A549 treated with CpdA at 1 μM for 4 hours (cell line): ENCODE measurements around the gene MED25. TPM values are rescaled to one million over a fixed set of nuclear protein-coding genes. Genes with fewer than 3 reads are reported as not detected.

Experiments
- total RNA-seq: library from RNA; stranded (reverse); fragments of 200-300 nt; extraction: Qiagen RNA extraction; gene quantifications from 5 replicates; pipeline ENCODE4 v1.2.3, GENCODE V29; 2022; ENCODE audit warnings: low read depth

Gene MED25
- 46.9 to 68.9 TPM (median 60.0 TPM) in 5 replicates for total RNA-seq

GRCh38 chr19:49817964-49818648 lies at the start of gene MED25:
Gene MED25, plus strand, starts transcription at chr19:49818289. Its CDS starts 53 bp downstream, at chr19:49818342.

GRCh38 chr19:49812997-49813861 lies 4.9 kb upstream of the MED25 start, which contains the start of gene FUZ:
Gene FUZ, minus strand, starts transcription at chr19:49813292. Its CDS starts 186 bp downstream, at chr19:49813106.

GRCh38 chr19:49850487-49851342 lies 32.6 kb downstream of the MED25 start, which contains the start of gene PTOV1:
Gene PTOV1, plus strand, starts transcription at chr19:49851159.

GRCh38 chr19:49866933-49867782 lies 49.1 kb downstream of the MED25 start, which contains the start of gene PNKP:
Gene PNKP, minus strand, starts transcription at chr19:49867576. Its CDS starts 372 bp downstream, at chr19:49867204.

GRCh38 chr19:49877020-49877878 lies 59.2 kb downstream of the MED25 start, which contains the start of the genes AKT1S1 and TBC1D17:
Gene AKT1S1, minus strand, starts transcription at chr19:49877355. Its CDS starts 4,060 bp downstream, at chr19:49873295.
Gene TBC1D17, plus strand, starts transcription at chr19:49877702. Its CDS starts 22 bp downstream, at chr19:49877724.

Other genes starting within 250 kb of the MED25 start
- gene NOSIP, start 237.7 kb upstream of the MED25 start, total RNA-seq = 81.8 to 113 TPM (median 104 TPM) in 5 replicates
- 0.64 to 0.93 TPM (median 0.73 TPM) in 5 replicates for gene PRRG2, start 237.0 kb upstream of the MED25 start, total RNA-seq
- gene PRR12, start 227.1 kb upstream of the MED25 start, total RNA-seq = 26.3 to 33.5 TPM (median 29.6 TPM) in 5 replicates
- gene RRAS, start 178.1 kb upstream of the MED25 start, total RNA-seq = 78.0 to 135 TPM (median 125 TPM) in 5 replicates
- gene SCAF1, start 176.1 kb upstream of the MED25 start, total RNA-seq = 45.8 to 71.4 TPM (median 69.7 TPM) in 5 replicates
- gene IRF3, start 152.4 kb upstream of the MED25 start, total RNA-seq = 90.0 to 124 TPM (median 114 TPM) in 5 replicates
- gene BCL2L12, start 152.4 kb upstream of the MED25 start, total RNA-seq = 53.6 to 76.6 TPM (median 68.8 TPM) in 5 replicates
- 399 to 454 TPM (median 422 TPM) in 5 replicates for gene PRMT1, start 141.0 kb upstream of the MED25 start, total RNA-seq
- gene ADM5, start 128.7 kb upstream of the MED25 start, total RNA-seq = 3.9 to 7.0 TPM (median 6.8 TPM) in 5 replicates
- 13.3 to 15.1 TPM (median 13.5 TPM) in 5 replicates for gene CPT1C, start 127.2 kb upstream of the MED25 start, total RNA-seq
- gene TSKS, start 55.0 kb upstream of the MED25 start, total RNA-seq = not detected in 5 replicates
- gene AP2A1, start 51.3 kb upstream of the MED25 start, total RNA-seq = 46.0 to 56.6 TPM (median 51.1 TPM) in 5 replicates
- 13.7 to 16.0 TPM (median 15.2 TPM) in 5 replicates for gene FUZ, start 5.0 kb upstream of the MED25 start, total RNA-seq
- gene PTOV1, start 32.9 kb downstream of the MED25 start, total RNA-seq = 109 to 159 TPM (median 143 TPM) in 5 replicates
- gene PNKP, start 49.3 kb downstream of the MED25 start, total RNA-seq = 45.9 to 63.6 TPM (median 50.4 TPM) in 5 replicates
- 70.9 to 125 TPM (median 113 TPM) in 5 replicates for gene AKT1S1, start 59.1 kb downstream of the MED25 start, total RNA-seq
- gene TBC1D17, start 59.4 kb downstream of the MED25 start, total RNA-seq = 21.2 to 24.9 TPM (median 24.4 TPM) in 5 replicates
- gene IL4I1, start 78.6 kb downstream of the MED25 start, total RNA-seq = 0.44 to 1.2 TPM (median 0.91 TPM) in 5 replicates
- 48.8 to 56.8 TPM (median 55.5 TPM) in 5 replicates for gene ATF5, start 110.9 kb downstream of the MED25 start, total RNA-seq
- 81.6 to 100 TPM (median 97.6 TPM) in 5 replicates for gene NUP62, start 111.2 kb downstream of the MED25 start, total RNA-seq
- not detected in 5 replicates for gene SIGLEC11, start 142.9 kb downstream of the MED25 start, total RNA-seq
- gene VRK3, start 207.1 kb downstream of the MED25 start, total RNA-seq = 41.1 to 44.2 TPM (median 43.6 TPM) in 5 replicates
- gene ZNF473, start 207.7 kb downstream of the MED25 start, total RNA-seq = 9.1 to 11.5 TPM (median 10.6 TPM) in 5 replicates